AG08396 (cell line): ENCODE results near the gene SYVN1.

ENCODE experiments used
- DNase-seq: peaks from one replicate; pipeline ENCODE4 v3.0.0; 2012; ENCODE audit warnings: low spot score, mixed read lengths

The SYVN1 gene

DNA sequence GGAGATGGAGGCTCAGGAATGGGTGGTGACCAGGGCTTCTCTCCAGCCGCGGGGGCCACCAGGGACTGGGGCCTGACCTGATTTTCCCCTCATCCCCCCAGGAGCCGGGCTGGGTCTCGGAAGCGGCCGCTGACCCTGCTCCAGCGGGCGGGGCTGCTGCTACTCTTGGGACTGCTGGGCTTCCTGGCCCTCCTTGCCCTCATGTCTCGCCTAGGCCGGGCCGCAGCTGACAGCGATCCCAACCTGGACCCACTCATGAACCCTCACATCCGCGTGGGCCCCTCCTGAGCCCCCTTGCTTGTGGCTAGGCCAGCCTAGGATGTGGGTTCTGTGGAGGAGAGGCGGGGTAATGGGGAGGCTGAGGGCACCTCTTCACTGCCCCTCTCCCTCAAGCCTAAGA lies 46.5 kb downstream of the SYVN1 start:
- no peak for DNase-seq

DNA sequence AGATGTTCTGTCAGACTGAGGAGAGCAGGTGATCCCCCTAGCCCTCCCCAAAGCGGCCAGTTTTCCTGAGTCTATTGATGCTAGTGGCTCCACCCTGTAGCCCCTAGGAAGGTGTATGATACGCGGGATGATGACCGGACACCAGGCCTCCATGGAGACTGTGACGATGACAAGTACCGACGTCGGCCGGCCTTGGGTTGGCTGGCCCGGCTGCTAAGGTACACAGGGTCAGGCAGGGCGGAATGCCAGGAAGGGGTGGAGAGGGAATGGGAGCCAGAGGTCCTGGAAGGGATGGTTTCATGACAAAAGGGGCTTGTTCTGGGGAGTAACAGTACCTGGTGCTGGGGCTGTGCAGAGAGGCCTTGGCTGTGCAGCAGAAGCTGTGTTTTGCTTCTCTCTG lies 47.1 kb downstream of the SYVN1 start:
- DNase-seq = no peak

DNA sequence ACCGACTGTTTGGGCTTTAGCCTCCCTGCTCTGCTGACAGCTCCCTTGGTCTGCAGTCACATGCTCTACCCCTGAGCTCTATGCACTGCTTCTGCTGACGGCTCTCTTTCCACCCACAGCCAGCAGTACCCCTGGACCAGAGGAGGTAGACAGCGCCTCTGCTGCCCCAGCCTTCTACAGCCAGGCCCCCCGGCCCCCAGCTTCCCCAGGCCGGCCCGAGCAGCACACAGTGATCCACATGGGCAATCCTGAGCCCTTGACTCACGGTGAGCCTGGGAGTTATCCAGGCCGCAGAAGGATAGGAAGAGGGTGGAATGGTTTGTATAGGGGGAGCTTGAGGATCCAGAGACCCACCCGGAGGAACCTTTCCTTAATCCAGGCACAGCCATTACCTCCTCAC lies 47.5 kb downstream of the SYVN1 start:
- no peak for DNase-seq

- DNase-seq = no peak
These were observed 48.9 kb downstream of the SYVN1 start for GRCh38 chr11:65085446-65085845.

GRCh38 chr11:65084598-65085375 lies 49.5 kb downstream of the SYVN1 start:
- DNase-seq = no peak

DNA sequence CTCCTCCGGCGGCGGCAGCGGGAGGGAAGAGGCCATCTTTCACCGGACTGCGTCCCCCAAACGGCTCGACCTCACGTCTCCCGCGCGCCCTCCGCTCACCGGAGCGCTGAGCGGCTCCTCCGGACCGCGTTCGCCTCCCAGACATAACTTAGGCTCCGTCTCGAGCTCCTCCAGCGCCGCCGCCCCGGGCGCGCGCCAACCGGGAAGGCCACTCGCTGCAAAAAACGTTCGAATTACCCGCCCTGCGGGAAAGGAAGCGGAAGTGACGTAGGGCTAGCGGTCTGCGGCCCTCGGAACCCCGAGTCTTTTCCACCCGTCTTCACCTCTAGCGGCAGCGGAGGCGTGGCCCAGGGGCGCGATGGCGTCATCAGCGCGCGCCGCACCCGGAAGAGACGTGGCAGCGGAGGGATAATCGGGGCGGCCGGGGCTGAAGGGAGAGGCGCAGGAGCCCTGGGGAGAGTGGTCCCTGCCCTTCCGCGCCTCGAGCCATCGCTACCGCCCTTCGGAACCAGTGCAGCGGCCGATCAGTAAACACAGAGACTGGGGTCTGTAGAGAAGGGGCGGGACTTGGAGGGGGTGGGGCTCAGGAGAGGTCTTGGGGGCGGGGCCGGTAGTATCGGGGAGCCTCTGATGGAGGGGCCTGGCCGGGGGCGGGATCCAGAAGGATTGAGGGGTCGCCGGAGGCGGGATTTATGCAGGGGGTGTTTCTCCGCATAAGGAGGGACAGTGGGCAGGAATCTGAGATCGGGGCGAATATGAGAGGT lies 50.3 kb downstream of the SYVN1 start, which contains the start of the genes CDCA5 and ZFPL1:
CDCA5 (minus strand) TSS at position 207 of the 764 bp plus-strand sequence; CDS start at position 145, 62 bp downstream.
ZFPL1 (plus strand) TSS at position 389 of the 764 bp plus-strand sequence. CDS start 477 bp downstream, outside the sequence.
- DNase-seq = peak; percentile 99

DNA sequence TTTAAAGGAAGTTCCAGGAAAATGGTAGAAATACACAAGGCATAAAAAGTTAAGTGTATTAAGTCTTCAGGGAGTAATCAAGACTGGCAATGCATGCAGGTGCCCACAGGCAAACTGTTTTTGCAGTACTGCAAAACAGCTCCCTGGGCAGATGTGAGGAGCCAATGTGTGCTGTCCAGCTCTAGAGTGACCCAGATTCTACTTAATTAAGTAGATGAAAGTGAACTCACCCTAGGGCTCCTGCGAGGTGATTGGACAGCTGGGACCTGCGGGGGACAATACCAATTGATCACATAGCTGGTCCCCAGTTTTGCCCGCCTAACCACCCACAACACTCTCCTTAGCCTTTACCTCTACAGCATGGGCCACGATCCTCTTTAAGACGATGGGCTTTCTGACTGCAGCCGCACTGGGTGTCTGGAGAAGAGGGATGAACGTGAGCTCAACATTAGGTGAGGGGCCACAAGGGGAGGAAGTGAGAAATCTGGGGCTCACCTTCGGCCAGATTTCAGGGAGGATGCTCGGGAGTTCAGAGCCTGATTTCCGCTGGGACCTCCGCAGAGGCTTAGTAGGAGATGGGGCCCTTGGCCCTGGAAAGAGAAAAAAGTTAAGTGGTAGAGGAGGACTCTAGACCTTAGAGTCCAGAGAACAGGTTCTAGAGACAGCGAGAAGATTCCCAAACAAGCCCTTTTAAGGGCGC lies 51.0 kb downstream of the SYVN1 start:
- no peak for DNase-seq

- DNase-seq = no peak
These were observed 55.5 kb downstream of the SYVN1 start for GRCh38 chr11:65078786-65079342.

- peak; percentile 43 for DNase-seq
These were observed 56.2 kb downstream of the SYVN1 start for GRCh38 chr11:65078151-65078550.

DNA sequence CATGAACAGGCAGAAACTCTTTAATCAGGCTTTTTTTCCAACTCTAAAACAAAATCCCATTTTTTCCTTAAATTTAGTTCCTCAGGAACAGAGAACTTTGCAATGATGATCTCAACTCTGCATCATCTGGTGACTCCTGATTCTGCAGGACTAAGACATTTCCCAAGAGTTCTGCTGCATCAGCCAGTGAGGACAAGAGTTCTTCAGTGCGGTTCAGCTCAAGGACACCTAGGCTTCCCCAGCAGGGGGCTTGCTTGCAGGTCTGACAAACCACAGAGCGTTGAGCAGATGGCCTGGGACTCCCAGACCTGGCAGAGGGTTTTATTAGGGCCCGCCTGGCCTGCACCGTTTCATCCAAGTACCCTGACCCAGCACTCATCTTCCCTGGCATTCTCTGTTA lies 56.9 kb downstream of the SYVN1 start:
- DNase-seq = no peak
